ENCODE data around the gene HBP1. TPM values are rescaled to one million over a fixed set of nuclear protein-coding genes. Genes with fewer than 3 reads are reported as not detected.

Gene HBP1
- total RNA-seq, 4 donors from 2014 or later, result 70.6 to 172 (median 143) TPM

- Histone ChIP-seq H3K9me3 (no peaks in the 10 kb centered on the region), H3K4me3 (no peak overlapping the region), H3K27ac (peak overlapping the region in 3 of 4 donors; percentile 16 to 97 (median 39)), H3K36me3 (no peaks in the 10 kb centered on the region), H3K27me3 (no peaks in the 10 kb centered on the region), H3K4me1 (peaks cover 69 to 70% of the 10 kb centered on the region in 2 donors)
- TF ChIP-seq CTCF (IDR thresholded peaks at IDR 0.05 in 4 of 5, conservative IDR thresholded peaks at IDR 0.05 in 1 of 5) (no peak), POLR2A (IDR thresholded peaks at IDR 0.05) (no peak)
- intact Hi-C loops (cut with DNase I; ENCODE audit: low total_unique reads), result no loop called here
- ATAC-seq, result no peak
- in situ Hi-C loops (cut with MboI; ENCODE audit: low sequenced_read_pairs in 4 of 4), result loop anchor here in 1 of 4 donors (25.0 kb wide), 3 partner anchors 511 to 886 kb away; partner anchors contain the start of genes CCDC71L, DLD and NAMPT
- no peak for DNase-seq
Observed at GRCh38 chr7:107173191-107173590, 4.4 kb downstream of the HBP1 start.

- intact Hi-C loops (cut with DNase I; ENCODE audit: low total_unique reads) (no loop called here), in situ Hi-C loops (cut with MboI; ENCODE audit: low sequenced_read_pairs in 4 of 4) (loop anchor here in 1 of 4 donors (25.0 kb wide), 3 partner anchors 512 to 887 kb away; partner anchors contain the start of genes CCDC71L, DLD and NAMPT)
- ATAC-seq (no peak), DNase-seq (no peak)
- peak overlapping the region in 3 of 4 donors; percentile 16 to 97 (median 39) for H3K27ac ChIP-seq
- H3K4me1 ChIP-seq, result peaks cover 70 to 73% of the 10 kb centered on the region in 2 donors
- no peaks in the 10 kb centered on the region for H3K9me3 ChIP-seq
- H3K36me3 ChIP-seq, result no peaks in the 10 kb centered on the region
- no peak for TF ChIP-seq POLR2A (IDR thresholded peaks at IDR 0.05)
- TF ChIP-seq CTCF (IDR thresholded peaks at IDR 0.05 in 4 of 5, conservative IDR thresholded peaks at IDR 0.05 in 1 of 5), result no peak
- H3K4me3 ChIP-seq, result no peak overlapping the region
- no peaks in the 10 kb centered on the region for H3K27me3 ChIP-seq
Observed at GRCh38 chr7:107173691-107174406, 5.0 kb downstream of the HBP1 start.

GRCh38 chr7:107179326-107180164, 10.7 kb downstream of the HBP1 start:
- Histone ChIP-seq H3K27ac (peak overlapping the region in 3 of 4 donors; percentile 23 to 51 (median 37)), H3K9me3 (no peaks in the 10 kb centered on the region), H3K4me1 (peaks cover 46 to 48% of the 10 kb centered on the region in 2 donors), H3K4me3 (no peak overlapping the region), H3K27me3 (no peaks in the 10 kb centered on the region), H3K36me3 (peaks cover 0 to 34% of the 10 kb centered on the region in 2 donors)
- DNase-seq, result no peak
- peak in 1 of 2 donors; percentile 61 for ATAC-seq
- in situ Hi-C loops (cut with MboI; ENCODE audit: low sequenced_read_pairs in 4 of 4) (loop anchor here in 3 of 4 donors (25.0 kb wide), 4 partner anchors 383 to 708 kb away; partner anchors contain the start of genes CBLL1 (in 2 of the 3), BCAP29 (in 1 of the 3), COG5 (in 1 of the 3) and DLD (in 1 of the 3)), intact Hi-C loops (cut with DNase I; ENCODE audit: low total_unique reads) (no loop called here)
- TF ChIP-seq POLR2A (IDR thresholded peaks at IDR 0.05), result no peak
- no peak for TF ChIP-seq CTCF (IDR thresholded peaks at IDR 0.05 in 4 of 5, conservative IDR thresholded peaks at IDR 0.05 in 1 of 5)

- Histone ChIP-seq H3K27ac (peak overlapping the region; percentile 23 to 51 (median 38)), H3K9me3 (no peaks in the 10 kb centered on the region), H3K4me1 (peaks cover 40 to 42% of the 10 kb centered on the region in 2 donors), H3K4me3 (no peak overlapping the region), H3K36me3 (peaks cover 0 to 42% of the 10 kb centered on the region in 2 donors), H3K27me3 (no peaks in the 10 kb centered on the region)
- no peak for ATAC-seq
- DNase-seq, result no peak
- TF ChIP-seq CTCF (IDR thresholded peaks at IDR 0.05 in 4 of 5, conservative IDR thresholded peaks at IDR 0.05 in 1 of 5) (no peak), POLR2A (IDR thresholded peaks at IDR 0.05) (no peak)
- in situ Hi-C loops (cut with MboI; ENCODE audit: low sequenced_read_pairs in 4 of 4), result loop anchor here in 3 of 4 donors (25.0 kb wide), 4 partner anchors 382 to 707 kb away; partner anchors contain the start of genes CBLL1 (in 2 of the 3), BCAP29 (in 1 of the 3), COG5 (in 1 of the 3) and DLD (in 1 of the 3)
- intact Hi-C loops (cut with DNase I; ENCODE audit: low total_unique reads), result no loop called here
Observed at GRCh38 chr7:107180378-107180777, 11.6 kb downstream of the HBP1 start.
